Progenitor cell of endocrine pancreas (in vitro differentiated cells): Measurements from ENCODE around the gene MTA3. TPM values are rescaled to one million over a fixed set of nuclear protein-coding genes. Genes with fewer than 3 reads are reported as not detected.
"Not testable (repeated sequence)": the region's sequence is repeated elsewhere in the genome, so short reads cannot be mapped to it uniquely, and the experiment has no call there.

Experiments used
- DNase-seq: peaks from one replicate; pipeline ENCODE4 v3.0.0; 2021; ENCODE audit warnings: low spot score; ENCODE audit not compliant: unreplicated experiment
- H3K27ac Mint-ChIP-seq: 2 replicates; pipeline ENCODE4 v1.8.0; 2021; ENCODE audit warnings: mild to moderate bottlenecking, moderate library complexity, mixed read lengths
- H3K27me3 Mint-ChIP-seq: 2 replicates; pipeline ENCODE4 v1.8.0; 2021; ENCODE audit warnings: mixed read lengths
- H3K36me3 Mint-ChIP-seq: 2 replicates; pipeline ENCODE4 v1.8.0; 2022; ENCODE audit warnings: mixed read lengths; ENCODE audit not compliant: insufficient read depth
- H3K4me1 Mint-ChIP-seq: 2 replicates; pipeline ENCODE4 v1.8.0; 2021; ENCODE audit warnings: low read depth, mixed read lengths
- H3K4me3 Mint-ChIP-seq: 2 replicates; pipeline ENCODE4 v1.8.0; 2021; ENCODE audit warnings: low read depth, mild to moderate bottlenecking, moderate library complexity, mixed read lengths
- H3K9me3 Mint-ChIP-seq: 2 replicates; pipeline ENCODE4 v1.8.0; 2021; ENCODE audit warnings: low read depth, mixed read lengths
- total RNA-seq: library from RNA; stranded (reverse); gene quantifications from 2 replicates; pipeline ENCODE4 v1.2.1, GENCODE V29; 2021
- TF ChIP-seq, protein P1 (sequence below): fragments of 200-600 bp; sonication (generic); IDR thresholded peaks from one replicate; pipeline ENCODE4 v1.5.0; 2021; ENCODE audit warnings: antibody characterized with exemption, mild to moderate bottlenecking; ENCODE audit not compliant: unreplicated experiment

MTA3 gene
- total RNA-seq, 1 donor from 2014 or later = 96.0 TPM

GRCh38 chr2:42622943-42623676 lies 54.7 kb downstream of the MTA3 start:
- no peak for DNase-seq

GRCh38 chr2:42624047-42624446 lies 55.6 kb downstream of the MTA3 start:
- H3K4me3 Mint-ChIP-seq = no peak overlapping the region
- H3K9me3 Mint-ChIP-seq = no peaks in the 10 kb centered on the region
- H3K36me3 Mint-ChIP-seq = peaks cover 27% of the 10 kb centered on the region
- no peaks in the 10 kb centered on the region for H3K27me3 Mint-ChIP-seq
- TF ChIP-seq, protein P1, sequence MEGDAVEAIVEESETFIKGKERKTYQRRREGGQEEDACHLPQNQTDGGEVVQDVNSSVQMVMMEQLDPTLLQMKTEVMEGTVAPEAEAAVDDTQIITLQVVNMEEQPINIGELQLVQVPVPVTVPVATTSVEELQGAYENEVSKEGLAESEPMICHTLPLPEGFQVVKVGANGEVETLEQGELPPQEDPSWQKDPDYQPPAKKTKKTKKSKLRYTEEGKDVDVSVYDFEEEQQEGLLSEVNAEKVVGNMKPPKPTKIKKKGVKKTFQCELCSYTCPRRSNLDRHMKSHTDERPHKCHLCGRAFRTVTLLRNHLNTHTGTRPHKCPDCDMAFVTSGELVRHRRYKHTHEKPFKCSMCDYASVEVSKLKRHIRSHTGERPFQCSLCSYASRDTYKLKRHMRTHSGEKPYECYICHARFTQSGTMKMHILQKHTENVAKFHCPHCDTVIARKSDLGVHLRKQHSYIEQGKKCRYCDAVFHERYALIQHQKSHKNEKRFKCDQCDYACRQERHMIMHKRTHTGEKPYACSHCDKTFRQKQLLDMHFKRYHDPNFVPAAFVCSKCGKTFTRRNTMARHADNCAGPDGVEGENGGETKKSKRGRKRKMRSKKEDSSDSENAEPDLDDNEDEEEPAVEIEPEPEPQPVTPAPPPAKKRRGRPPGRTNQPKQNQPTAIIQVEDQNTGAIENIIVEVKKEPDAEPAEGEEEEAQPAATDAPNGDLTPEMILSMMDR = no peak
- H3K4me1 Mint-ChIP-seq = peaks cover 2% of the 10 kb centered on the region
- DNase-seq = no peak
- no peak overlapping the region for H3K27ac Mint-ChIP-seq

More at GRCh38 chr2:42622943-42623676, 54.7 kb downstream of the MTA3 start:
- Mint-ChIP-seq H3K36me3 (peaks cover 33% of the 10 kb centered on the region), H3K9me3 (no peaks in the 10 kb centered on the region), H3K4me3 (no peak overlapping the region), H3K4me1 (peaks cover 5% of the 10 kb centered on the region), H3K27ac (no peak overlapping the region), H3K27me3 (no peaks in the 10 kb centered on the region)
- TF ChIP-seq, protein P1 = no peak

DNA sequence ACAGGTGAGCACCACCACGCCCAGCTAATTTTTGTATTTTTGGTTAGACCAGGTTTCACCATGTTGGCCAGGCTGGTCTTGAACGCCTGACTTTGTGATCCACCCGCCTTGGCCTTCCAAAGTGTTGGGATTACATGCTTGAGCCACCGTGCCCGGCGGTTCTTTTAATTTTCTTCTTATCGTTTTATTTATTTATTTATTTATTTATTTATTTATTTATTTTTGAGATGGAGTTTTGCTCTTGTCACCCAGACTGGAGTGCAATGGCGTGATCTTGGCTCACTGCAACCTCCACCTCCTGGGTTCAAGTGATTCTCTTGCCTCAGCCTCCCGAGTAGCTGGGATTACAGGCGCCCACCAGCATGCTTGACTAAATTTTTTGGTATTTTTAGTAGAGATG lies 59.6 kb downstream of the MTA3 start:
- not testable (repeated sequence) for DNase-seq, H3K4me3 Mint-ChIP-seq, H3K27me3 Mint-ChIP-seq, H3K4me1 Mint-ChIP-seq, H3K27ac Mint-ChIP-seq, H3K9me3 Mint-ChIP-seq
- peaks cover 11% of the 10 kb centered on the region for H3K36me3 Mint-ChIP-seq

GRCh38 chr2:42636934-42637333 lies 68.5 kb downstream of the MTA3 start:
- Mint-ChIP-seq H3K36me3 (peaks cover 6% of the 10 kb centered on the region), H3K4me1 (peaks cover 7% of the 10 kb centered on the region), H3K27me3 (no peaks in the 10 kb centered on the region), H3K9me3 (no peaks in the 10 kb centered on the region), H3K27ac (no peak overlapping the region), H3K4me3 (no peak overlapping the region)
- DNase-seq = no peak
- TF ChIP-seq, protein P1 = no peak

DNA sequence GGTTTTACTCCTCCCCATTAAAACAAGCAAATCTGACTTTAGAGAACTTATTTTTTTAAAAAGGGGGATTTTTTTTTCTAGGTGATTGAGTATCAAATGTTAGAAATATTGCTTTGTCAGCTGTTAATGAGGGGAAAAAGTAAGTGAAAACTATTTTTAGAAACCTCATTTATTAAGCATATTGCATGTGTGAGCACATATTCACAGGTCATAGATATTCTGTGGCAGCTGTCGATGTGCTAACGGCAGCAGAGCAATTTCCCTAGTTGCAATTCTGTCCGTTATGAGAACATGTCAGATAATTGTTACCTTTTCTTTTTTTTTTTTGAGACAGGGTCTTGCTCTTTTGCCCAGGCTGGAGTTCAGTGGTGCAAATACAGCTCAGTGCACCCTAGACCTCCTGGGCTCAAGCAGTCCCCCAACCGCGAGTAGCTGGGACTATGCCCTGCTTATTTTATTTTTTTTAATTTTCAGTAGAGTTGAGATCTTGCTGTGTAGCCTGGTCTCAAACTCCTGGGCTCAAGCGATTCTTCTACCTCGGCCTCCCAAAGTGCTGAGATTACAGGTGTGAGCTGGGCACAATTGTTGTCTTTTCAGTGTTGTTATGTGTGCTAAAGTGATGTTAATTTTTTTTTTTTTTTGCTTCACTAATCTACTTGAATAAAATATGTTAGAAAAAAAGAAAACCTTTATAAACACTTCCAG lies 69.8 kb downstream of the MTA3 start:
- Mint-ChIP-seq H3K4me1 (peaks cover 7% of the 10 kb centered on the region), H3K9me3 (no peaks in the 10 kb centered on the region), H3K27me3 (no peaks in the 10 kb centered on the region), H3K36me3 (peaks cover 5% of the 10 kb centered on the region), H3K27ac (no peak overlapping the region), H3K4me3 (no peak overlapping the region)
- DNase-seq = no peak
- TF ChIP-seq, protein P1 = no peak
